Renal pelvis (tissue), 12 donors: ENCODE results near the gene OR5W2. TPM values are rescaled to one million over a fixed set of nuclear protein-coding genes. Genes with fewer than 3 reads are reported as not detected.
"Not testable (repeated sequence)": the region's sequence is repeated elsewhere in the genome, so short reads cannot be mapped to it uniquely, and the experiment has no call there.

Experiments used
- DNase-seq: peaks from one replicate; pipeline ENCODE4 v3.0.0-alpha.2; 2013
- long read RNA-seq, 16 experiments: transcript quantifications; one replicate each; lab custom pipeline, GENCODE V29; 2026
- polyA plus RNA-seq, 3 donors: library from polyadenylated mRNA; unstranded; fragments of 120-200 nt; gene quantifications; one replicate each; pipeline ENCODE4 v1.2.1, GENCODE V29; 2013; ENCODE audit not compliant: insufficient read length in 3 of 3

The OR5W2 gene
- not detected for polyA plus RNA-seq
- long read RNA-seq, donor 1, result 0 reads
- long read RNA-seq, donor 2, result 0 reads
- long read RNA-seq, donor 3, result 0 reads
- long read RNA-seq, donor 4, result 0 reads
- long read RNA-seq, donor 5, result 0 reads
- long read RNA-seq, donor 6, result 0 reads
- long read RNA-seq, donor 7, result 0 reads
- long read RNA-seq, donor 8, result 0 reads
- long read RNA-seq, donor 9, result 0 reads
- long read RNA-seq, donor 10, result 0 reads
- long read RNA-seq, donor 11, result 0 reads
- long read RNA-seq, donor 12, result 0 reads
- long read RNA-seq, donor 13, result 0 reads
- long read RNA-seq, donor 14, result 0 reads
- long read RNA-seq, donor 15, result 0 reads
- long read RNA-seq, donor 16, result 0 reads

- DNase-seq, result no peak
Measured at GRCh38 chr11:55914482-55914881, at the start of gene OR5W2. Gene OR5W2, minus strand, starts transcription at chr11:55914582. Its CDS starts 0 bp downstream, at chr11:55914582.

DNA sequence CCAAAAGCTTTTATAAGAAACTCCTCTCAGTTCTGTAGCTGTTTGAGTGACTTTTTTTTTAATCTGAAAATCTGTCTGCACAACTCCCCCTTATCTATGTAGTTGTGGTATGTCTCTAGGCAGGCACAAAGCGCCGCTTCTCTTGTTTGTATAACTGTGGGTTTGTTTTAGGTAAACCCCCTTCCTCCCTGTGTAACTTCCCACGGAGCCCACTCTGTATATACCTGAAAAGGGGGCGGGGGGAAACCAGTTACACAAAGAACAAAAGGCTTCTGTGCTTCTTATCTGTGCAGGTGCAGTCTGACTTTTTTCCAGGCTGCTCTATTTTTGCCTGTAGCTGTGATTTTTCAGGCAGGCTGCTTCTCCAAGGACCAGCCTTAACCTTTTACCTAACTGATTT, 42.1 kb upstream of the OR5W2 start:
- no peak for DNase-seq

DNA sequence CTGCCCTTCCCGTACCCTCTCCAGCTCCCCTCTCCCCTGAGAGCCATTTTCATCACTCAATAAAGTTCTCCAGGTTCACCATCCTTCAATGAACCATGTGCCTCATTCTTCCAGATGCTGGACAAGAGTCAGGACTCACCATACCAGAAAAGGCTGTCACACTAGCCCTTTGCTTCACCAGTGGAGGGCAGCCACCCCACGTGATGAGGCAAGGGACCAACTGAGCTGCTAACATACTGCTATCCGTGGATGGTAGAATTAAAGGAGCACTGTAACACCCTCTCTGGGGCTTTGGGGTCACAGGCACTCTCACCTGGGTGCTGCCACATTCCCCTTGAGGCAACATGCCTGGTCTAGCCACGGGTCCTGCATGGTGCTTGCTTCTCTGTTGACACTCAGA, 34.9 kb upstream of the OR5W2 start:
- no peak for DNase-seq

DNA sequence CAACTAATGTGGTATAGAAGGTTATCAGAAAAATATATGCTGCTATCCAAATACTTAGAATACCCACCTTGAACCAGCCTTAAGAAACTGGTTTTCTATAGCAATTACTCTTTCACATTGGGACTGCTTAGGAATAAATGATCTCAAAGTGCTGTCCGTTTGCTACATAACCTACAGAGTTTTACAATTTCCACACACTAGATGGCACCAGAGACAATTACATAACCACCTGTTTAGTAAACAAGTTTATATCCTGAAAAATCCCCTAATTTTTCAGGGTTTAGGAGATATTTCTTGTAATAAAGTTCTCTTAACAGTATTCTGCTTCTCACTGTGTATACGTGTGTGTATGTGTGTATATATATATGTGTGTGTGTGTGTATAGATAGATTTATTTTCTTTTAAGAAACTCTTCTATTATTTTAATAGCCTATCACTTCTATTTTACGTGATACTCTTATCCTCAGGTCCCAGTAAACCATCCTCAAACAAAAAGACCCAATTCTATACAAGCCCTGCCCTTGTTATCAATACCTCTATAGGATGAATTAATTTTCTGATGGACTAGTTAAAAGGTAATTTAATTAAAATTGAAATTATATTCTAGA, 28.5 kb upstream of the OR5W2 start:
- peak; percentile 7 for DNase-seq

DNA sequence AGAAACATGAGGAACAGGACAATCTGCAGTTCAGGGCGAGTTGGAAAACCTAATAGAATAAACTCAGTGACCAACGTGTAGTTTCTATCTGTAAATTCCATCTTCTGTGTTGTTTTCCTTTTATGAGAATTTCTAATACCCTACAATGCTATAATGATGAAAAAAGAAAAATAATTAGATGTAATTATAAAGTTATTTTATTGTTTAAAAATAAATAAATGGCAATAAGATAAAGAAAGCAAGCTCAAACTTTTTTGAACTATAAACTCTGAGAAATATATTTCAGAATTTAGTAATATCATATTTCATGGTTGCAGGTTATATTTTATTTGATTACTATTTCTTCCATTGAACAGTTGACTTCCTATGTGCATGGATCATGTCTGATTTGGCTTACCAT, 21.9 kb upstream of the OR5W2 start, which contains the start of gene OR5I1:
OR5I1 (minus strand) TSS at position 101 of the 400 bp plus-strand sequence; CDS start at position 101, 0 bp downstream.
- no peak for DNase-seq

GRCh38 chr11:55920537-55920936, 6.2 kb upstream of the OR5W2 start:
- no peak for DNase-seq

- DNase-seq, result no peak
Measured at GRCh38 chr11:55902308-55902707, 12.1 kb downstream of the OR5W2 start.

- DNase-seq, result no peak
Measured at GRCh38 chr11:55895216-55895615, 19.2 kb downstream of the OR5W2 start.

GRCh38 chr11:55885481-55885880, 28.9 kb downstream of the OR5W2 start:
- not testable (repeated sequence) for DNase-seq

DNA sequence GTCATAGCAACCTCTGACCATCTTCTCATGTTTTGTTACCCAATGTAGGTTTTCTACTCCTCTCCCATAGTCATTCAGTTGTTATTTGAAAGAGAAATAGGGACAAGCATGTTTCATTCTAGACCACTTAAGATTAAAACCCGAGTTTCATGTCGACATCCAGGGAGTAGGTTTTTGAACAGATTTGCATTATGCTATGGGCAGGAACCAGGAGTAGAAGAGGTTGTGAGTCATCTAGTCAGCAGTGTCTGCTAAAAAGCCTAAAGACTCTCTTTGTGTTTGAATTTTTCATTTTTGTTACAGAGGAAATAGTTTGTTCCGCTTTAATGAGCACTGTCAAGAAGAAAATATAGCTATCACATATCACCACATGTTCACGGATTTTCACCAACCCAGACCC, 29.4 kb downstream of the OR5W2 start:
- not testable (repeated sequence) for DNase-seq

- DNase-seq, result not testable (repeated sequence)
Measured at GRCh38 chr11:55882997-55883396, 31.4 kb downstream of the OR5W2 start, which contains the start of gene TRIM51. Gene TRIM51, plus strand, starts transcription at chr11:55883297. Its CDS starts 2,132 bp downstream, at chr11:55885429.

- DNase-seq, result not testable (repeated sequence)
Measured at GRCh38 chr11:55873146-55873545, 41.2 kb downstream of the OR5W2 start.

DNA sequence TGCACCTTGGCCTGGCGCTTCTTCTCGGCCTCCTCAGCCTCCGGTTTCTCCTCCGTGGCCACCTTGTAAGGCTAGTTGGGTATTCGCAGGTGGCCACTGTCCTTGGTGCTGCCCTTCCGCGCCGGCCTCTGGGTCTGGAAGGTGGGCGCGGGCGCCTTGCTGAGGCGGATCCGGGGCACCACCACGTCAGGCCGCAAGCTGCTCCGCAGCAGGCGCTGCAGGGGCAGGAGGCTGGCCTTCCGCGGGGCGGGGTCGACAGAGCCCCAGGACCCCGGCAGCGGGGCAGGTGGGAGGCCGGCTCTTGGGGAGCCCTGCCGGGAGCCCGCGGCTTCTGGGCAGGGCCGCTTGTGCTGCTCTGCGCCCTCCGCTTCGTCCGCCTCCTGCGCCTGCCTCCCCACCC, 41.7 kb downstream of the OR5W2 start:
- DNase-seq, result not testable (repeated sequence)

GRCh38 chr11:55867354-55867753, 47.0 kb downstream of the OR5W2 start:
- DNase-seq, result not testable (repeated sequence)

Other genes with a start within 250 kb of the OR5W2 start
- not detected for gene OR5D13, start 141.1 kb downstream of the OR5W2 start, polyA plus RNA-seq
- not detected for gene OR5D14, start 119.0 kb downstream of the OR5W2 start, polyA plus RNA-seq
- gene OR5L1, start 103.2 kb downstream of the OR5W2 start, polyA plus RNA-seq, result not detected
- not detected for gene OR5D18, start 95.0 kb downstream of the OR5W2 start, polyA plus RNA-seq
- gene OR5L2, start 87.4 kb downstream of the OR5W2 start, polyA plus RNA-seq, result not detected
- gene OR5D16, start 75.8 kb downstream of the OR5W2 start, polyA plus RNA-seq, result not detected
- gene TRIM51, start 31.3 kb downstream of the OR5W2 start, polyA plus RNA-seq, result not detected
- not detected for gene OR5I1, start 21.8 kb upstream of the OR5W2 start, polyA plus RNA-seq
- not detected for gene OR10AG1, start 55.4 kb upstream of the OR5W2 start, polyA plus RNA-seq
- gene OR5F1, start 80.0 kb upstream of the OR5W2 start, polyA plus RNA-seq, result not detected
- under 1 TPM in 2 of 3 donors, not detected in 1; 0.06 to 0.09 TPM for gene OR5AS1, start 113.1 kb upstream of the OR5W2 start, polyA plus RNA-seq
- gene OR8I2, start 178.7 kb upstream of the OR5W2 start, polyA plus RNA-seq, result not detected
- under 1 TPM in 1 of 3 donors, not detected in 2; 0.05 TPM for gene OR8H2, start 189.1 kb upstream of the OR5W2 start, polyA plus RNA-seq
- not detected for gene OR8H3, start 207.8 kb upstream of the OR5W2 start, polyA plus RNA-seq
- gene OR8J3, start 225.6 kb upstream of the OR5W2 start, polyA plus RNA-seq, result not detected
- not detected for gene OR8K5, start 245.7 kb upstream of the OR5W2 start, polyA plus RNA-seq